ENCODE results near the gene GLT8D1. TPM values are rescaled to one million over a fixed set of nuclear protein-coding genes. Genes with fewer than 3 reads are reported as not detected.
A peak's percentile ranks its signal among the peaks of the same experiment; 100 is the strongest.

GLT8D1 gene
- total and polyA plus RNA-seq, 4 donors = 96.0 to 114 (median 103) TPM

- DNase-seq (ENCODE audit: low read depth in 4 of 6, low spot score in 6 of 6) = no peak
- 32% methylated on average over 37 of the region's 39 CpGs for WGBS (ENCODE audit: insufficient coverage)
- H3K27ac ChIP-seq (ENCODE audit: low read depth, low read length) = no peak overlapping the region
- peaks cover 40% of the 10 kb centered on the region for H3K36me3 ChIP-seq (ENCODE audit: control insufficient read depth, insufficient read depth, low read length)
- H3K4me1 ChIP-seq (ENCODE audit: control insufficient read depth, insufficient read depth, low read length) = peaks cover 14% of the 10 kb centered on the region
- H3K9me3 ChIP-seq (ENCODE audit: control insufficient read depth, insufficient read depth, low read length) = peaks cover under 1% of the 10 kb centered on the region
- no peaks in the 10 kb centered on the region for H3K27me3 ChIP-seq (ENCODE audit: control insufficient read depth, insufficient read depth, low read length)
- no peak overlapping the region for H3K4me3 ChIP-seq (ENCODE audit: low read depth, low read length)
Observed at GRCh38 chr3:52714335-52715302, 9.0 kb upstream of the GLT8D1 start.

GRCh38 chr3:52712291-52713212, 7.0 kb upstream of the GLT8D1 start:
- H3K36me3 ChIP-seq (ENCODE audit: control insufficient read depth, insufficient read depth, low read length) = peaks cover 35% of the 10 kb centered on the region
- no peak overlapping the region for H3K27ac ChIP-seq (ENCODE audit: low read depth, low read length)
- 79% methylated on average over 12 of the region's 17 CpGs for WGBS (ENCODE audit: insufficient coverage)
- DNase-seq (ENCODE audit: low read depth in 4 of 6, low spot score in 6 of 6) = peak in 2 of 6 donors; percentile 4 to 21
- peaks cover 14% of the 10 kb centered on the region for H3K4me1 ChIP-seq (ENCODE audit: control insufficient read depth, insufficient read depth, low read length)
- no peaks in the 10 kb centered on the region for H3K9me3 ChIP-seq (ENCODE audit: control insufficient read depth, insufficient read depth, low read length)
- no peak overlapping the region for H3K4me3 ChIP-seq (ENCODE audit: low read depth, low read length)
- no peaks in the 10 kb centered on the region for H3K27me3 ChIP-seq (ENCODE audit: control insufficient read depth, insufficient read depth, low read length)

- Histone ChIP-seq H3K27ac (ENCODE audit: low read depth, low read length) (no peak overlapping the region), H3K36me3 (ENCODE audit: control insufficient read depth, insufficient read depth, low read length) (peaks cover 30% of the 10 kb centered on the region), H3K4me1 (ENCODE audit: control insufficient read depth, insufficient read depth, low read length) (peaks cover 22% of the 10 kb centered on the region), H3K9me3 (ENCODE audit: control insufficient read depth, insufficient read depth, low read length) (no peaks in the 10 kb centered on the region), H3K4me3 (ENCODE audit: low read depth, low read length) (no peak overlapping the region), H3K27me3 (ENCODE audit: control insufficient read depth, insufficient read depth, low read length) (no peaks in the 10 kb centered on the region)
- no peak for DNase-seq (ENCODE audit: low read depth in 4 of 6, low spot score in 6 of 6)
- no CpG with 5 or more reads among the region's 2 CpGs for whole genome bisulfite sequencing (ENCODE audit: insufficient coverage)
Observed at GRCh38 chr3:52710512-52710911, 4.9 kb upstream of the GLT8D1 start.

DNA sequence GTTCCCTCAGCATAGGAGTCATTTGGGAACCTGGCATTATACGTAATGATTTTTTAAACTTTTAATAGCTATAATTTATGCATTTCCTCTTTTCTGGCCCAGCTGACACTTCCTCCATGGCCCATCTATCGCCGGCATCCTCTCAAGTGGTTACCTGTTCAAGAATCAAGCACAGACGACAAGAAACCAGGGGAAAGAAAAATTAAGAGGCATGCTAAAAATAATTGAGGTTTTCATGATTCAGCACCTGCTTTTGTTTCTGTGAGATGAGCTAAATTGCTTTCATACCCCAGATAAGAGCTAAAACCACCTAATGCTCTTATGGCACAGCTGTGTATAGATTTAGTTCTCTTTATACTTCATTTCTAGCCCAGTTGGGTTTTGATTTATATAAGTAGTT, 2.0 kb upstream of the GLT8D1 start:
- no peak for DNase-seq (ENCODE audit: low read depth in 4 of 6, low spot score in 6 of 6)
- Histone ChIP-seq H3K9me3 (ENCODE audit: control insufficient read depth, insufficient read depth, low read length) (no peaks in the 10 kb centered on the region), H3K27me3 (ENCODE audit: control insufficient read depth, insufficient read depth, low read length) (no peaks in the 10 kb centered on the region), H3K36me3 (ENCODE audit: control insufficient read depth, insufficient read depth, low read length) (peaks cover 15% of the 10 kb centered on the region), H3K4me1 (ENCODE audit: control insufficient read depth, insufficient read depth, low read length) (peaks cover 26% of the 10 kb centered on the region), H3K4me3 (ENCODE audit: low read depth, low read length) (no peak overlapping the region), H3K27ac (ENCODE audit: low read depth, low read length) (no peak overlapping the region)
- no CpG with 5 or more reads among the region's 4 CpGs for WGBS (ENCODE audit: insufficient coverage)

- peak overlapping the region; percentile 68 for H3K27ac ChIP-seq (ENCODE audit: low read depth, low read length)
- H3K27me3 ChIP-seq (ENCODE audit: control insufficient read depth, insufficient read depth, low read length) = no peaks in the 10 kb centered on the region
- WGBS (ENCODE audit: insufficient coverage) = under 1% methylated on average over 25 of the region's 25 CpGs
- peaks cover 10% of the 10 kb centered on the region for H3K36me3 ChIP-seq (ENCODE audit: control insufficient read depth, insufficient read depth, low read length)
- H3K4me3 ChIP-seq (ENCODE audit: low read depth, low read length) = peak overlapping the region; percentile 96
- no peak for DNase-seq (ENCODE audit: low read depth in 4 of 6, low spot score in 6 of 6)
- H3K9me3 ChIP-seq (ENCODE audit: control insufficient read depth, insufficient read depth, low read length) = no peaks in the 10 kb centered on the region
- peaks cover 25% of the 10 kb centered on the region for H3K4me1 ChIP-seq (ENCODE audit: control insufficient read depth, insufficient read depth, low read length)
Observed at GRCh38 chr3:52705438-52705687, 228 bp downstream of the GLT8D1 start.

DNA sequence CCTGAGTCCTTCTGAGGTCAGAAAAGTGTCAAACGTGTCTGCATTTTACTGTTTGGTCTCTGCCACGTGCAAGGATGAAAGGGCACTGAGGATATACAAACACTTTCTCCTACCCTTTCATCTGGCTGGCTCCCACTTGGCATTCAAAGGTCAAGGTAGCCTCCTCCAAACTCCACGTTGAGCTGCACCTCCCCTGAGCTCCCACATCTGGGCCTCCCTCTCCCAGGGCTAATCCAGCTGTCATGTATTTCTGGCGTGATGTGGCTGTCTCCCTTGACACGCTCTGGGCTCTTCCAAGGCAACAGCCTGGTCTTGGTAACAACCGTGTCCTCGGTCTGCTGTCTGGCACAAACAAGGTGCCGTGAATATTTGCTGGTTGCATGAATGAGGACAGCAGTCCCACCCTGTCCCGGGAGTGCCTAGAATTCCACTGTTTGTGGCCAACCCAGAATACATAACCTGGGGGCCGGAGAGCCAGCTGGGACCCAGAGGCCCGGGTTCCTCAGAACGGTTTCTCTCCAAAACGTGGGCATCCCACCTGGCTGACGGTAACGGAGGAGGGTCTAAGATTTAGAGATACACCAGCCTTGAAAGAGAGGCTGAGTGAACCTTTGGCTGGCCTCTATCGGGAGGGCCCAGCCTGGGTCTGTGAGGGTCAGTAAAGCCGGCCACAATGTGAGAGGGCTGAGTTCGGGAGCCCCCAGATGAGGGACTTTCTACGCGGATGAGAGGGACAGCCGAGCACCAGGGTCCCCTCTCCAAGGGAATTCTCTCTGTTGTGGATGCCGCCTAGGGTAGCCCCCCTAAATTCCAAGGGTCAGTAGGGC, 767 bp downstream of the GLT8D1 start:
- Histone ChIP-seq H3K27me3 (ENCODE audit: control insufficient read depth, insufficient read depth, low read length) (no peaks in the 10 kb centered on the region), H3K36me3 (ENCODE audit: control insufficient read depth, insufficient read depth, low read length) (peaks cover 5% of the 10 kb centered on the region), H3K27ac (ENCODE audit: low read depth, low read length) (peak overlapping the region; percentile 68), H3K9me3 (ENCODE audit: control insufficient read depth, insufficient read depth, low read length) (no peaks in the 10 kb centered on the region), H3K4me3 (ENCODE audit: low read depth, low read length) (peak overlapping the region; percentile 96), H3K4me1 (ENCODE audit: control insufficient read depth, insufficient read depth, low read length) (peaks cover 25% of the 10 kb centered on the region)
- 0% methylated on average over 22 of the region's 22 CpGs for WGBS (ENCODE audit: insufficient coverage)
- DNase-seq (ENCODE audit: low read depth in 4 of 6, low spot score in 6 of 6) = peak in 2 of 6 donors; percentile 7 to 11

- WGBS (ENCODE audit: insufficient coverage) = no CpG with 5 or more reads among the region's 7 CpGs
- Histone ChIP-seq H3K36me3 (ENCODE audit: control insufficient read depth, insufficient read depth, low read length) (peaks cover 4% of the 10 kb centered on the region), H3K4me3 (ENCODE audit: low read depth, low read length) (no peak overlapping the region), H3K27me3 (ENCODE audit: control insufficient read depth, insufficient read depth, low read length) (no peaks in the 10 kb centered on the region), H3K9me3 (ENCODE audit: control insufficient read depth, insufficient read depth, low read length) (no peaks in the 10 kb centered on the region), H3K4me1 (ENCODE audit: control insufficient read depth, insufficient read depth, low read length) (peaks cover 25% of the 10 kb centered on the region), H3K27ac (ENCODE audit: low read depth, low read length) (no peak overlapping the region)
- DNase-seq (ENCODE audit: low read depth in 4 of 6, low spot score in 6 of 6) = no peak
Observed at GRCh38 chr3:52703341-52703740, 2.2 kb downstream of the GLT8D1 start.

DNA sequence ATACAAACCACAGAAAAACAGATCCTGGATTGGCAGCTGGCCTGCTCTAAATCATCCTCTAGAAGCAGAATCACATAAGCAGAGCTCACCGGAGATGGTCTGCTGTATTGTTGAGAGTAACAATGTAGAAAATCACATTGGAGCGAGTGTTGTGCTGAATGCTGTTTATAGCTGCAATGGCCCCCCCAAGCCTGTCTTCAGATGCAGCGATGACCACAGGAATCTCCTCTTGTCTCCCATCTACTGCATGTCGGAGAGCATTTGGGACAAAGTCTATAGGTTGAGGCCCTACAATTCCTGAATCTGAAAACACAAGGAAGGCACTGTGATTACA, 8.0 kb downstream of the GLT8D1 start:
- no peak overlapping the region for H3K4me3 ChIP-seq (ENCODE audit: low read depth, low read length)
- peaks cover under 1% of the 10 kb centered on the region for H3K4me1 ChIP-seq (ENCODE audit: control insufficient read depth, insufficient read depth, low read length)
- H3K27me3 ChIP-seq (ENCODE audit: control insufficient read depth, insufficient read depth, low read length) = no peaks in the 10 kb centered on the region
- no peak overlapping the region for H3K27ac ChIP-seq (ENCODE audit: low read depth, low read length)
- peaks cover 18% of the 10 kb centered on the region for H3K36me3 ChIP-seq (ENCODE audit: control insufficient read depth, insufficient read depth, low read length)
- no peak for DNase-seq (ENCODE audit: low read depth in 4 of 6, low spot score in 6 of 6)
- 100% methylated on average over 1 of the region's 4 CpGs for WGBS (ENCODE audit: insufficient coverage)
- H3K9me3 ChIP-seq (ENCODE audit: control insufficient read depth, insufficient read depth, low read length) = no peaks in the 10 kb centered on the region
